ENCODE measurements around the gene NFATC3.

DNA sequence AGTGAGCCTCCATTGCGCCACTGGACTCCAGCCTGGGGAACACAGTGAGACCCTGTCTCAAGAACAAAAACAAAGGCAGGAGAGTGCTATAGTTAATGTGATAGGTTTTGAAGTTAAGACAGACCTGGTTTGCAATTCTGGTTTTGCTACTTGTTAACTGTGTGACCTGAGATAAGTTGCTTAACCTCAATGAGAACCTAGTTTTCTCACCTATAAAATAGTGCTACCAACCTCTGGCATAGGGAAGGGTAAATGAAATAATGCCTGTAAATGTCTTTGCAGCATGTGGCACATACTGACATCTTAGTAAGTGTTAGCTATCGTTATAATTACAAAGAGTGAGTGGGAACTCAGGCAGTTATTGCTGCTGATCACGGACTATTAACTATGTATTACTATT, 29.8 kb upstream of the NFATC3 start:
- no peak for TF ChIP-seq POLR2AphosphoS5 (IDR thresholded peaks at IDR 0.05)
- TF ChIP-seq, protein P1, sequence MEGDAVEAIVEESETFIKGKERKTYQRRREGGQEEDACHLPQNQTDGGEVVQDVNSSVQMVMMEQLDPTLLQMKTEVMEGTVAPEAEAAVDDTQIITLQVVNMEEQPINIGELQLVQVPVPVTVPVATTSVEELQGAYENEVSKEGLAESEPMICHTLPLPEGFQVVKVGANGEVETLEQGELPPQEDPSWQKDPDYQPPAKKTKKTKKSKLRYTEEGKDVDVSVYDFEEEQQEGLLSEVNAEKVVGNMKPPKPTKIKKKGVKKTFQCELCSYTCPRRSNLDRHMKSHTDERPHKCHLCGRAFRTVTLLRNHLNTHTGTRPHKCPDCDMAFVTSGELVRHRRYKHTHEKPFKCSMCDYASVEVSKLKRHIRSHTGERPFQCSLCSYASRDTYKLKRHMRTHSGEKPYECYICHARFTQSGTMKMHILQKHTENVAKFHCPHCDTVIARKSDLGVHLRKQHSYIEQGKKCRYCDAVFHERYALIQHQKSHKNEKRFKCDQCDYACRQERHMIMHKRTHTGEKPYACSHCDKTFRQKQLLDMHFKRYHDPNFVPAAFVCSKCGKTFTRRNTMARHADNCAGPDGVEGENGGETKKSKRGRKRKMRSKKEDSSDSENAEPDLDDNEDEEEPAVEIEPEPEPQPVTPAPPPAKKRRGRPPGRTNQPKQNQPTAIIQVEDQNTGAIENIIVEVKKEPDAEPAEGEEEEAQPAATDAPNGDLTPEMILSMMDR (IDR thresholded peaks at IDR 0.05): no peak
- TF ChIP-seq POLR2A (IDR thresholded peaks at IDR 0.05): no peak
- no peak for TF ChIP-seq EP300 (IDR thresholded peaks at IDR 0.05; ENCODE audit: low read depth)
